ENCODE data around the gene RPUSD2. TPM values are rescaled to one million over a fixed set of nuclear protein-coding genes. Genes with fewer than 3 reads are reported as not detected.

The RPUSD2 gene
- total and polyA plus RNA-seq, 5 donors from 2014 or later = 13.5 to 27.7 (median 23.8) TPM

DNA sequence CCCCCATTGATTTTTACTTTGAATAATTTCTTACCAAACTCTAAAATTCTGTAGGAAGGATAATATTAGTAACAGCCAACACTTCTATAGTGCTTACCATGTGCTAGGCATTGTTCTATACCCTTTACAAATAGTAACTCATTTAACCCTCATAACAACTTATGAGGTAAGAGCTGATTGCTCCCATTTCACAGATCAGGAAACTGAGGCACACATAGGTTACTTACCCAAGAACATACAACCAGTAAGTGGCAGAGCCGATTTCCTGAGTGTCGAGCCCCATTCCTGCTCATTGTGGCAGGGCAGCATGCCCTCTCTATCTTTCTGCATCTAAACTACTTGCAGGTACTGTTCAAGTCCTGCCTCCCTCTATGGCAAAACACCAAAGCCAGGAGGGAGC, 13.2 kb upstream of the RPUSD2 start:
- DNase-seq = no peak
- no peaks in the 10 kb centered on the region for H3K27me3 ChIP-seq (ENCODE audit: control insufficient read depth, insufficient read depth, low read length)
- H3K36me3 ChIP-seq (ENCODE audit: control insufficient read depth, insufficient read depth, low read length) = peaks cover 42% of the 10 kb centered on the region
- Mint-ChIP-seq H3K4me1 (peaks cover 16 to 32% (median 25%) of the 10 kb centered on the region in 4 donors), H3K9me3 (no peaks in the 10 kb centered on the region), H3K27me3 (no peaks in the 10 kb centered on the region), H3K4me3 (no peak overlapping the region), H3K36me3 (peaks cover 35% of the 10 kb centered on the region), H3K27ac (no peak overlapping the region)
- H3K4me1 ChIP-seq (ENCODE audit: control insufficient read depth, insufficient read depth, low read length, poor library complexity, severe bottlenecking) = no peaks in the 10 kb centered on the region
- H3K9me3 ChIP-seq (ENCODE audit: control insufficient read depth in 2 of 2, low read length in 2 of 2) = no peaks in the 10 kb centered on the region
- ATAC-seq (ENCODE audit: low read depth in 2 of 2) = no peak
- H3K27ac ChIP-seq (ENCODE audit: insufficient read depth, low read length, poor library complexity, severe bottlenecking) = no peak overlapping the region
- no peak overlapping the region for H3K4me3 ChIP-seq (ENCODE audit: low read depth, low read length)

DNA sequence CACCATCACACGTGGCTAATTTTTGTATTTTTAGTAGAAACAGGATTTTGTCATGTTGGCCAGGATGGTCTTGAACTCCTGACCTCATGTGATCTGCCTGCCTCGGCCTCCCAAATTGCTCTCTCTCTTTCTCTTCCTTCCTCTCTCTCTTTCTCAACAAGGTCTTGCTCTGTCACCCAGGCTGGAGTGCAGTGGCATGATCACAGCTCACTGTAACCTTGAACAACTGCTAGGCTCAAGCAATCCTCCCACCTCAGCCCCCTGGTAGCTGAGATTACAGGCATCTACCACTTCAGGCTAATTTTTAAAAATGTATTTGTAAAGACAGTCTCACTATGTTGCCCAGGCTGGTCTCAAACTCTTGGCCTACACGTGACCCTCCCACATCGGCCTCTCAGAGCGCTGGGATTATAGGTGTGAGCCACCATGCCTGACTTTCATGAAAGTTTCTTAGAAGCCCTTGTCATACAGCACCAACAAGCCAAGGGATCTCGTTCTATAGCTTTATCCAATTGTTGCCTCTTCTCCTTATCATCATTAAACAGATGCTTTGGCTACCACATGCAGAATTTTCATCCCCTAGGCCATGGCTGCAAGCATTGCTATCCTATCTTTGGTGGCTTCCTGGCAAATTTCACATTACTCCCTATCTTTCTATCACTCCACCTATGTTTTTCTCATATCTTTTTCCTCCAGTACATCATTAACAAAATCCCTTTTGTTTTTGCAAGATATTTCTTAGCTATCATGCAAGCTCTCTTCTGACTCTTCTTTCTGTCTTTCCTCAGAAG, 10.0 kb upstream of the RPUSD2 start:
- H3K27ac ChIP-seq (ENCODE audit: insufficient read depth, low read length, poor library complexity, severe bottlenecking) = no peak overlapping the region
- H3K9me3 Mint-ChIP-seq = no peaks in the 10 kb centered on the region
- H3K4me3 Mint-ChIP-seq = peak overlapping the region in 1 of 4 donors; percentile 34
- ATAC-seq (ENCODE audit: low read depth in 2 of 2) = no peak
- peaks cover 23% of the 10 kb centered on the region for H3K4me1 ChIP-seq (ENCODE audit: control insufficient read depth, insufficient read depth, low read length, poor library complexity, severe bottlenecking)
- DNase-seq = no peak
- no peak overlapping the region for H3K4me3 ChIP-seq (ENCODE audit: low read depth, low read length)
- H3K9me3 ChIP-seq (ENCODE audit: control insufficient read depth in 2 of 2, low read length in 2 of 2) = no peaks in the 10 kb centered on the region
- H3K36me3 ChIP-seq (ENCODE audit: control insufficient read depth, insufficient read depth, low read length) = peaks cover 21% of the 10 kb centered on the region
- peaks cover 18% of the 10 kb centered on the region for H3K36me3 Mint-ChIP-seq
- H3K4me1 Mint-ChIP-seq = peaks cover 16 to 51% (median 38%) of the 10 kb centered on the region in 4 donors
- peak overlapping the region in 1 of 3 donors; percentile 41 for H3K27ac Mint-ChIP-seq
- no peaks in the 10 kb centered on the region for H3K27me3 Mint-ChIP-seq
- H3K27me3 ChIP-seq (ENCODE audit: control insufficient read depth, insufficient read depth, low read length) = no peaks in the 10 kb centered on the region

DNA sequence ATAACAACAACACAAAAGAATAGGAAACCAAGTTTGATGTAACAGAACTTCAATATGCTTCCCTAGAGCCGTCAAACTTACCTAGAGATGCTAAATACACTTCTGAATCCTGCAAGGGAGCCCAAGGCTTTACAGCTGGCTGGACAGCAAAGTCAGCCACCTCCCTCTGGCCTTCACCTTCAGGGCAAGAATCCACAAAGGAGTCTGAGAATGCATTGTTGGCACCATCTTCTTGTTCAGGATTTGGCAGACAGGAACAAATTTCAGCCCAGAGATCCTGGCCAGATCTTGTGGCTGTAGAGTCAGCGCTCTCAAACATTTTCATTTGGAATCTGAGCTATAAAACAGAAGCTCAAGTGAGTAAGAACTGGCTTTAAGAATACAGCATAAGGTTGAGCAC, 6.4 kb upstream of the RPUSD2 start:
- H3K27me3 Mint-ChIP-seq = peaks cover 11% of the 10 kb centered on the region
- Histone ChIP-seq H3K27me3 (ENCODE audit: control insufficient read depth, insufficient read depth, low read length) (no peaks in the 10 kb centered on the region), H3K9me3 (ENCODE audit: control insufficient read depth in 2 of 2, low read length in 2 of 2) (no peaks in the 10 kb centered on the region), H3K4me3 (ENCODE audit: low read depth, low read length) (no peak overlapping the region), H3K27ac (ENCODE audit: insufficient read depth, low read length, poor library complexity, severe bottlenecking) (no peak overlapping the region), H3K4me1 (ENCODE audit: control insufficient read depth, insufficient read depth, low read length, poor library complexity, severe bottlenecking) (peaks cover 32% of the 10 kb centered on the region), H3K36me3 (ENCODE audit: control insufficient read depth, insufficient read depth, low read length) (no peaks in the 10 kb centered on the region)
- peak overlapping the region; percentile 22 to 87 (median 67) for H3K4me3 Mint-ChIP-seq
- peaks cover 21 to 67% (median 44%) of the 10 kb centered on the region in 4 donors for H3K4me1 Mint-ChIP-seq
- H3K27ac Mint-ChIP-seq = peak overlapping the region in 1 of 3 donors; percentile 54
- ATAC-seq (ENCODE audit: low read depth in 2 of 2) (no peak), DNase-seq (no peak)
- H3K9me3 Mint-ChIP-seq = no peaks in the 10 kb centered on the region
- H3K36me3 Mint-ChIP-seq = peaks cover 7% of the 10 kb centered on the region

DNA sequence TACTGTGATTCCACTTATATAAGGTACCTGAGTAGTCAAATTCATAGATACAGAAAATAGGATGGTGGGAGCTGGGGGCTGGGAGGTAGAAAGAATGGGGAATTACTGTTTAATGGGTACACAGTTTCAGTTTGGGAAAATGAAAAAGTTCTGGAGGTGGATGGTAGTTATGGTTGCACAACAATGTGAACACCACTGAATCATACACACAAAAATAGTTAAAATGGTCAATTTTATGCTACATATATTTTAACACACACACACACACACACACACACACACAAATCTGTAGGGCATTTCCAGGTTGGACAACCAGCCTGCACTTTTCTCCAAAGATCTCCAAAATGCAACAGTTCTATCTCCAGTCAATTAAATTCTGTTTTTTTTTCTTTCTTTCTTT, 5.7 kb upstream of the RPUSD2 start:
- Histone ChIP-seq H3K36me3 (ENCODE audit: control insufficient read depth, insufficient read depth, low read length) (no peaks in the 10 kb centered on the region), H3K27me3 (ENCODE audit: control insufficient read depth, insufficient read depth, low read length) (no peaks in the 10 kb centered on the region), H3K9me3 (ENCODE audit: control insufficient read depth in 2 of 2, low read length in 2 of 2) (no peaks in the 10 kb centered on the region), H3K4me1 (ENCODE audit: control insufficient read depth, insufficient read depth, low read length, poor library complexity, severe bottlenecking) (peaks cover 33% of the 10 kb centered on the region), H3K27ac (ENCODE audit: insufficient read depth, low read length, poor library complexity, severe bottlenecking) (no peak overlapping the region), H3K4me3 (ENCODE audit: low read depth, low read length) (peak overlapping the region; percentile 19)
- ATAC-seq (ENCODE audit: low read depth in 2 of 2) (no peak), DNase-seq (no peak)
- H3K4me1 Mint-ChIP-seq = peaks cover 14 to 64% (median 38%) of the 10 kb centered on the region in 4 donors
- peak overlapping the region; percentile 67 to 97 (median 92) for H3K4me3 Mint-ChIP-seq
- H3K9me3 Mint-ChIP-seq = no peaks in the 10 kb centered on the region
- H3K36me3 Mint-ChIP-seq = peaks cover 6% of the 10 kb centered on the region
- peaks cover 11% of the 10 kb centered on the region for H3K27me3 Mint-ChIP-seq
- peak overlapping the region in 1 of 3 donors; percentile 15 for H3K27ac Mint-ChIP-seq

DNA sequence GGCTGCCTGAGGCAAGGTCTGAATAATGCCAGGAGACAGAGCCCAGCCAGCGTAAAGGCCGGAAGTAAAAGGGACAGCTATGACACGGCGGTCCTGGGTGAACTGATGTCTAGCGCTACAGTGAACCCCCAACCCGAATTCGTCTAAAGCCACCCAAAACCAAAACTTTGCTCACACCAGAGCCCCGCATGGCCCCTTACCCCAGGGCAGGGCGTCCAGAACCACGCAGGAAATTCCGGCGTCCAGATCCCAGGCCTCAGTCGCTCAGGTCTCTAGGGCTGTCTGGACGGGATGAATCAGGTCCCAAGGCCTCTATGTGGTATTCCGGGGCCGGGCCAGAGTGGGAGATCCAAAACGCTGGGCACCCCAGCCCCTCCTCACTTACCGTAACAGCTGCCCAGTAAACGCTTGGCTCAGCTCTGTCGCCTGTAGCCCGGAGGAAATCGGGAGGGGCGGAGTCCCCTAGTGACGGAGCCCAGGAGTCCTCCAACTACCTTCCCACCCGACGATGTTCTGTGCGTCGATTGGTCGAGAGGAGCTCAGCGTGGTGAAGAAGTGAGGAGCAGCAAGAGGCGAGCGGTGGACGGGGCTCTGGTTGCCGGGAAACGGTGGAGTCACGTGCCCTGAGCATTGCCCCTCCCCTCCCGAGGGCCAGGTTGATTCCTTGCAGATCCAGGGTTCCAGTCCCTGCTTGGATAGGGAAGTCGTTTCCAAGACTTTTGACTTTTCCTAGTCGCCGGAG, 4.3 kb upstream of the RPUSD2 start, which contains the start of gene CCDC32:
CCDC32 (minus strand) TSS at position 452 of the 742 bp plus-strand sequence. CDS start 2,027 bp downstream, outside the sequence.
- peaks cover 13 to 61% (median 36%) of the 10 kb centered on the region in 4 donors for H3K4me1 Mint-ChIP-seq

DNA sequence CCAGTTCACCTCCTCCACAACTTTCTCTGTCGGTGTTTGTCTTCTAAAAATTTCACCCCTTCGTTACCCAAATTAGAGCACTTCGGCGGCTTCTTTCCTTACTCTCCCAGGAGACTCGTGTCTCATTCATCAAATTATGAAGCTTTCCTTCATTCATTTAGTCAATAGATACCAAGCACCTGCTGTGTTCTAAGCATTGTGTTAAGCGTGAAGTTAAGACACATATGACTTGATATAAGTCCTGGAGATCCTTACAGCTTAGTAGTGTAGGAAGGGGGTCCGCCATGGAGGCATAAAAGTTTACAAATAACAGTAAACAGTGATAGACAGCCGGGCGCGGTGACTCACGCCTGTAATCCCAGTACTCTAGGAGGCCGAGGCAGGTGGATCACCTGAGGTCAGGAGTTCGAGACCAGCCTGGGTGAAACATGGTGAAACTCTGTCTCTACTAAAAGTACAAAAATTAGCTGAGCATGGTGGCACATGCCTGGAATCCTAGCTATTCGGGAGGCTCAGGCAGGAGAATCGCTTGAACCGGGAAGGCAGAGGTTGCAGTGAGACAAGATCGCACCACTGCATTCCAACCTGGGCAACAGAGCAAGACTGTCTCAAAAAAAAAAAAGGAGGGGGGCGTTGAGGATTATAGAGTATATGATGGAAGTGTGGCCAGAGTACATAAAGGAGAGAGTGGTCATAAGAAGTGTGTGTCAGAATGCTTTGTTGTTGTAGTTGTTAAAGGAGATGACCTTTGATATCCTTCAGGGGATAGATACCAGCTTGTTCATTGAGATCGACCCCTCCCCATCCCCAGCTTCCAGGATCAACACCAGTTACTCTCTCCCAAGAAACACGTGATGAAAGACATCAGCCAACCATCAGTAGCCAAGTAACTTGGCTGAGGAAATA, 3.5 kb upstream of the RPUSD2 start:
- ATAC-seq (ENCODE audit: low read depth in 2 of 2) = no peak
- peak overlapping the region; percentile 97 for H3K4me3 ChIP-seq (ENCODE audit: low read depth, low read length)

More for the DNA sequence above, 4.3 kb upstream of the RPUSD2 start, which contains the start of gene CCDC32:
- Mint-ChIP-seq H3K27me3 (peaks cover 16% of the 10 kb centered on the region), H3K27ac (peak within 1 kb of the TSS; percentile 70 to 98 (median 97)), H3K9me3 (peaks cover 0 to 1% (median 0%) of the 10 kb centered on the region in 7 donors), H3K36me3 (peaks cover 5% of the 10 kb centered on the region), H3K4me3 (peak within 1 kb of the TSS; percentile 87 to 97 (median 96))
- no peaks in the 10 kb centered on the region for H3K9me3 ChIP-seq (ENCODE audit: control insufficient read depth in 2 of 2, low read length in 2 of 2)
- H3K4me1 ChIP-seq (ENCODE audit: control insufficient read depth, insufficient read depth, low read length, poor library complexity, severe bottlenecking) = peaks cover 41% of the 10 kb centered on the region
- ATAC-seq (ENCODE audit: low read depth in 2 of 2) (peak; percentile 94 to 97), DNase-seq (peak; percentile 96 to 98 (median 96))
- H3K4me3 ChIP-seq (ENCODE audit: low read depth, low read length) = peak within 1 kb of the TSS; percentile 97
- H3K27me3 ChIP-seq (ENCODE audit: control insufficient read depth, insufficient read depth, low read length) = no peaks in the 10 kb centered on the region
- no peaks in the 10 kb centered on the region for H3K36me3 ChIP-seq (ENCODE audit: control insufficient read depth, insufficient read depth, low read length)
- peak within 1 kb of the TSS; percentile 93 for H3K27ac ChIP-seq (ENCODE audit: insufficient read depth, low read length, poor library complexity, severe bottlenecking)

DNA sequence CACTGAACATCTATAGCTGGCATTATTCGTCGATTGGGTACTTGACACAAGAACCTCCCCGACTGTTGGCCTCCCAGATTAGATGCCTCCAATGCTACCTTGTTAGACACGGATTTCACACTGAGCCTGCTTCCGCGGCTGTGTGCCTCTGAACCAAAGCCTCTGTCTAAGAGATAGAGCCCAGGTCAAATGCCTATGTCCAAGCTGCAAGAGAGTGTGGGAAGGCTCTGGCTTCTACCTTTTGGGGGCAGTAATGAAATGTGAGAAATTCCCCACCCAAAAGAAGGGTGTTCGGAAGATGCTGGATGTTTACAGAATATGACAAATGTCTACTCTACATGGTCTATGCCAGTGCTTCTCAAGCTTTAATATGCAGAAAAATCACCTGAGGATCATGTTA, 2.0 kb upstream of the RPUSD2 start:
- Histone ChIP-seq H3K27me3 (ENCODE audit: control insufficient read depth, insufficient read depth, low read length) (no peaks in the 10 kb centered on the region), H3K9me3 (ENCODE audit: control insufficient read depth in 2 of 2, low read length in 2 of 2) (no peaks in the 10 kb centered on the region), H3K27ac (ENCODE audit: insufficient read depth, low read length, poor library complexity, severe bottlenecking) (no peak overlapping the region), H3K36me3 (ENCODE audit: control insufficient read depth, insufficient read depth, low read length) (peaks cover 4% of the 10 kb centered on the region), H3K4me1 (ENCODE audit: control insufficient read depth, insufficient read depth, low read length, poor library complexity, severe bottlenecking) (peaks cover 48% of the 10 kb centered on the region), H3K4me3 (ENCODE audit: low read depth, low read length) (no peak overlapping the region)
- no peak for ATAC-seq (ENCODE audit: low read depth in 2 of 2)
- DNase-seq = no peak
- H3K4me3 Mint-ChIP-seq = peak overlapping the region in 3 of 4 donors; percentile 33 to 78 (median 75)
- H3K27ac Mint-ChIP-seq = peak overlapping the region in 1 of 3 donors; percentile 47
- peaks cover 21 to 65% (median 33%) of the 10 kb centered on the region in 4 donors for H3K4me1 Mint-ChIP-seq
- H3K27me3 Mint-ChIP-seq = peaks cover 21% of the 10 kb centered on the region
- H3K9me3 Mint-ChIP-seq = peaks cover 0 to 1% (median 0%) of the 10 kb centered on the region in 7 donors
- peaks cover 5% of the 10 kb centered on the region for H3K36me3 Mint-ChIP-seq

More for the DNA sequence above, 3.5 kb upstream of the RPUSD2 start:
- no peaks in the 10 kb centered on the region for H3K27me3 ChIP-seq (ENCODE audit: control insufficient read depth, insufficient read depth, low read length)
- peak overlapping the region; percentile 70 to 98 (median 97) for H3K27ac Mint-ChIP-seq
- no peak for DNase-seq
- H3K27ac ChIP-seq (ENCODE audit: insufficient read depth, low read length, poor library complexity, severe bottlenecking) = peak overlapping the region; percentile 93
- no peaks in the 10 kb centered on the region for H3K36me3 ChIP-seq (ENCODE audit: control insufficient read depth, insufficient read depth, low read length)
- H3K9me3 ChIP-seq (ENCODE audit: control insufficient read depth in 2 of 2, low read length in 2 of 2) = no peaks in the 10 kb centered on the region
- peaks cover 21% of the 10 kb centered on the region for H3K27me3 Mint-ChIP-seq
- H3K36me3 Mint-ChIP-seq = no peaks in the 10 kb centered on the region
- H3K4me1 ChIP-seq (ENCODE audit: control insufficient read depth, insufficient read depth, low read length, poor library complexity, severe bottlenecking) = peaks cover 49% of the 10 kb centered on the region
- H3K4me1 Mint-ChIP-seq = peaks cover 20 to 63% (median 40%) of the 10 kb centered on the region in 4 donors
- H3K4me3 Mint-ChIP-seq = peak overlapping the region; percentile 87 to 97 (median 96)
- peaks cover 0 to 1% (median 0%) of the 10 kb centered on the region in 7 donors for H3K9me3 Mint-ChIP-seq

Measured in CD4-positive, CD25-positive, alpha-beta regulatory T cell (primary cell).